ENCODE data around the gene ALPP. TPM values are rescaled to one million over a fixed set of nuclear protein-coding genes. Genes with fewer than 3 reads are reported as not detected.

Gene ALPP
- total and polyA plus RNA-seq, 8 donors, result not detected

GRCh38 chr2:232415736-232416520 is 37.4 kb downstream of the ALPP start:
- DNase-seq, result no peak

GRCh38 chr2:232416521-232417470 is 38.2 kb downstream of the ALPP start:
- intact Hi-C loops (cut with DNase I), result no loop called here
- no peak for ATAC-seq
- peaks cover 0 to 11% (median 0%) of the 10 kb centered on the region in 3 donors for H3K4me1 ChIP-seq
- no peaks in the 10 kb centered on the region for H3K9me3 ChIP-seq
- peaks cover 0 to 17% (median 3%) of the 10 kb centered on the region in 4 donors for H3K27me3 ChIP-seq
- no peak overlapping the region for H3K4me3 ChIP-seq
- no peak overlapping the region for H3K27ac ChIP-seq
- no peak for DNase-seq
- H3K36me3 ChIP-seq, result no peaks in the 10 kb centered on the region
- TF ChIP-seq CTCF (IDR thresholded peaks at IDR 0.05), result no peak
- WGBS, 2 donors, result 81 to 91% methylated on average over 17 of the region's 17 CpGs
- FAIRE-seq, result no peak

More at GRCh38 chr2:232415736-232416520, 37.4 kb downstream of the ALPP start:
- Histone ChIP-seq H3K4me3 (no peak overlapping the region), H3K27me3 (peaks cover 0 to 13% (median 2%) of the 10 kb centered on the region in 4 donors), H3K27ac (no peak overlapping the region), H3K36me3 (no peaks in the 10 kb centered on the region), H3K9me3 (no peaks in the 10 kb centered on the region), H3K4me1 (peaks cover 0 to 11% (median 0%) of the 10 kb centered on the region in 3 donors)
- FAIRE-seq (no peak), ATAC-seq (no peak)
- no peak for TF ChIP-seq CTCF (IDR thresholded peaks at IDR 0.05)
- intact Hi-C loops (cut with DNase I), result no loop called here
- 83 to 85% methylated on average over 12 of the region's 12 CpGs for WGBS, 2 donors

- Histone ChIP-seq H3K27me3 (peaks cover 0 to 22% (median 4%) of the 10 kb centered on the region in 4 donors), H3K4me1 (peaks cover 0 to 11% (median 0%) of the 10 kb centered on the region in 3 donors), H3K27ac (no peak overlapping the region), H3K36me3 (no peaks in the 10 kb centered on the region), H3K4me3 (no peak overlapping the region), H3K9me3 (no peaks in the 10 kb centered on the region)
- FAIRE-seq, result no peak
- no peak for ATAC-seq
- no peak for DNase-seq
- WGBS, 2 donors, result 70 to 72% methylated on average over 5 of the region's 5 CpGs
- intact Hi-C loops (cut with DNase I), result no loop called here
- TF ChIP-seq CTCF (IDR thresholded peaks at IDR 0.05), result no peak
Observed at GRCh38 chr2:232417489-232417888, 38.9 kb downstream of the ALPP start.

GRCh38 chr2:232418056-232418455 is 39.5 kb downstream of the ALPP start:
- no peak for TF ChIP-seq CTCF (IDR thresholded peaks at IDR 0.05)
- H3K36me3 ChIP-seq, result no peaks in the 10 kb centered on the region
- WGBS, 2 donors, result 58 to 61% methylated on average over 6 of the region's 6 CpGs
- H3K4me3 ChIP-seq, result no peak overlapping the region
- FAIRE-seq (no peak), ATAC-seq (no peak), DNase-seq (peak in 1 of 6 donors; percentile 2)
- intact Hi-C loops (cut with DNase I), result no loop called here
- no peaks in the 10 kb centered on the region for H3K9me3 ChIP-seq
- no peak overlapping the region for H3K27ac ChIP-seq
- peaks cover 0 to 11% (median 0%) of the 10 kb centered on the region in 3 donors for H3K4me1 ChIP-seq
- peaks cover 0 to 22% (median 4%) of the 10 kb centered on the region in 4 donors for H3K27me3 ChIP-seq
